Liver (tissue), 9 donors: Measurements from ENCODE around the gene CDK17. TPM values are rescaled to one million over a fixed set of nuclear protein-coding genes. Genes with fewer than 3 reads are reported as not detected.

ENCODE experiments used
- DNase-seq: peaks from one replicate; pipeline ENCODE4 v3.0.0-alpha.2; 2017; ENCODE audit warnings: low spot score
- H3K27ac ChIP-seq, 2 donors: one replicate each; pipeline ENCODE4 v1.7.0; 2013; ENCODE audit warnings: inconsistent platforms in 2 of 2, low read length in 2 of 2, control low read depth in 1 of 2, low read depth in 1 of 2, mild to moderate bottlenecking in 1 of 2
- H3K27me3 ChIP-seq, 4 donors: one replicate each; pipeline versions ENCODE4 v1.6.1 to v1.7.0; 2013; ENCODE audit warnings: low read length in 3 of 4, inconsistent platforms in 1 of 4, mild to moderate bottlenecking in 1 of 4, moderate library complexity in 1 of 4; ENCODE audit not compliant: control insufficient read depth in 4 of 4, insufficient read depth in 4 of 4
- H3K36me3 ChIP-seq, 4 donors: one replicate each; pipeline versions ENCODE4 v1.6.1 to v1.7.0; 2013; ENCODE audit warnings: low read length in 3 of 4, mild to moderate bottlenecking in 3 of 4, low read depth in 1 of 4, moderate library complexity in 1 of 4; ENCODE audit not compliant: control insufficient read depth in 4 of 4, insufficient read depth in 3 of 4
- H3K4me1 ChIP-seq, 4 donors: one replicate each; pipeline versions ENCODE4 v1.6.1 to v1.7.0; 2013; ENCODE audit warnings: low read length in 3 of 4, mild to moderate bottlenecking in 3 of 4, moderate library complexity in 1 of 4; ENCODE audit not compliant: control insufficient read depth in 4 of 4, insufficient read depth in 4 of 4
- H3K4me3 ChIP-seq, 3 donors: one replicate each; pipeline versions ENCODE4 v1.6.1 to v1.7.0; 2013; ENCODE audit warnings: low read length in 3 of 3, control low read depth in 1 of 3, low read depth in 1 of 3, mild to moderate bottlenecking in 1 of 3
- H3K9ac ChIP-seq, 2 donors: one replicate each; pipeline ENCODE4 v1.7.0; 2013; ENCODE audit warnings: low read length in 2 of 2, mild to moderate bottlenecking in 2 of 2, moderate library complexity in 2 of 2, control low read depth in 1 of 2, low read depth in 1 of 2
- H3K9me3 ChIP-seq, 4 donors: one replicate each; pipeline versions ENCODE4 v1.6.1 to v1.7.0; 2013; ENCODE audit warnings: low read length in 3 of 4; ENCODE audit not compliant: control insufficient read depth in 4 of 4
- ATF3 ChIP-seq: IDR thresholded peaks from 2 replicates; pipeline ENCODE4 v1.6.1; 2016; ENCODE audit warnings: antibody characterized with exemption
- CTCF ChIP-seq: fragments of 150-350 bp; IDR thresholded peaks from 2 replicates; pipeline ENCODE4 v1.5.1; 2017; ENCODE audit warnings: improper control_type of control experiment, low read depth, low read length; ENCODE audit not compliant: missing input control
- EGR1 ChIP-seq, 2 donors: IDR thresholded peaks; 2 replicates each; pipeline ENCODE4 v1.6.1; 2016 to 2018; ENCODE audit warnings: antibody characterized with exemption in 2 of 2, low read depth in 2 of 2
- FOXA1 ChIP-seq: IDR thresholded peaks from 2 replicates; pipeline ENCODE4 v1.6.1; 2016; ENCODE audit warnings: antibody characterized with exemption
- FOXA2 ChIP-seq: IDR thresholded peaks from 2 replicates; pipeline ENCODE4 v1.6.1; 2016; ENCODE audit warnings: antibody characterized with exemption
- GABPA ChIP-seq, 2 donors: IDR thresholded peaks in 1 of 2; conservative IDR thresholded peaks in 1 of 2; 2 replicates each; pipeline ENCODE4 v1.6.1; 2016; ENCODE audit warnings: antibody characterized with exemption in 2 of 2, mild to moderate bottlenecking in 1 of 2, moderate library complexity in 1 of 2
- HNF4A ChIP-seq, 2 donors: conservative IDR thresholded peaks; 2 replicates each; pipeline ENCODE4 v1.6.1; 2016; ENCODE audit warnings: antibody characterized with exemption in 2 of 2, mild to moderate bottlenecking in 2 of 2
- HNF4G ChIP-seq: IDR thresholded peaks from 2 replicates; pipeline ENCODE4 v1.6.1; 2016; ENCODE audit warnings: antibody characterized with exemption
- JUND ChIP-seq, 2 donors: IDR thresholded peaks; 2 replicates each; pipeline ENCODE4 v1.6.1; 2016; ENCODE audit warnings: antibody characterized with exemption in 2 of 2
- MAX ChIP-seq: IDR thresholded peaks from 2 replicates; pipeline ENCODE4 v1.6.1; 2016; ENCODE audit warnings: antibody characterized with exemption
- NR2F2 ChIP-seq: IDR thresholded peaks from 2 replicates; pipeline ENCODE4 v1.6.1; 2016; ENCODE audit warnings: antibody characterized with exemption
- RAD21 ChIP-seq, 2 donors: IDR thresholded peaks; 2 replicates each; pipeline ENCODE4 v1.6.1; 2016; ENCODE audit warnings: antibody characterized with exemption in 2 of 2, mild to moderate bottlenecking in 2 of 2
- RXRA ChIP-seq, 2 donors: IDR thresholded peaks; 2 replicates each; pipeline ENCODE4 v1.6.1; 2017 to 2018; ENCODE audit warnings: antibody characterized with exemption in 2 of 2, mild to moderate bottlenecking in 1 of 2
- SP1 ChIP-seq: IDR thresholded peaks from 2 replicates; pipeline ENCODE4 v1.6.1; 2018; ENCODE audit warnings: antibody characterized with exemption, mild to moderate bottlenecking
- TAF1 ChIP-seq: conservative IDR thresholded peaks from 2 replicates; pipeline ENCODE4 v1.6.1; 2016; ENCODE audit warnings: antibody characterized with exemption, mild to moderate bottlenecking
- YY1 ChIP-seq: IDR thresholded peaks from 2 replicates; pipeline ENCODE4 v1.6.1; 2016; ENCODE audit warnings: antibody characterized with exemption, mild to moderate bottlenecking
- WGBS: extraction: QIAGEN DNeasy Blood & Tissue Kit; methylation state at CpG from one replicate; pipeline ENCODE4 v1.1.7; 2013; 5-methylcytosine and 5-hydroxymethylcytosine counted together
- polyA plus RNA-seq, 2 donors: library from polyadenylated mRNA; stranded (reverse) in 1 of 2; unstranded in 1 of 2; fragments of 200-250 nt in 1 of 2; fragments of >200 nt in 1 of 2; fragmentation: Nextera tagmentation in 1 of 2; extraction: Ambion mirVana in 1 of 2; gene quantifications; one replicate each; pipeline versions ENCODE4 v1.2.1 to v1.2.3, GENCODE V29; 2013 to 2015
- total RNA-seq, 2 donors: library from RNA; depleted of rRNA; stranded (reverse); fragments of >200 nt; gene quantifications; one replicate each; pipeline ENCODE4 v1.2.3, GENCODE V29; 2014
- TF ChIP-seq, protein P1 (sequence below): IDR thresholded peaks from 2 replicates; pipeline ENCODE4 v1.6.1; 2016; ENCODE audit warnings: antibody characterized with exemption
- TF ChIP-seq, protein P2 (sequence below): IDR thresholded peaks from 2 replicates; pipeline ENCODE4 v1.6.1; 2016; ENCODE audit warnings: antibody characterized with exemption, mild to moderate bottlenecking
- donor health status: healthy.
- donor health status: healthy.
- donor health status: healthy.
- donor health status: healthy.
- donor health status: healthy.

Gene CDK17
- total and polyA plus RNA-seq, 4 donors = 4.8 to 25.2 (median 14.9) TPM

DNA sequence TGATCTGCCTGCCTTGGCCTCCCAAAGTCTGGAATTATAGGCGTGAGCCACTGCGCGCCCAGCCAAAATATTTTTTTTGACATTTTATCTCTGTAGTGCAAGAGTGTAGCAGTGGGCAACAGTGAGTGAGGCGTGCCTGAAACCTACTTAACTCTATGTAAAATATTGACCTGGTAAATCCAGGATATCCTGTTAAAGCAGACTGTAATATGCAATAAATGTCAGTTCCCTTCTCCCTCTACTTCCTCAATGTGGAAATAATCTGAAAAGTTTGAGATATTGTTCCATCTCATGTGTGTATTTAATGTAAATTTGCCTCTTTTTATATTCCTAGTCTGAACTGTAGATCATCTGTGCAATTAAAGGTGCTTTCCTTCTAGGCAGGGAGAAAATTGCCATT lies 9.5 kb upstream of the CDK17 start:
- no peak overlapping the region for H3K27ac ChIP-seq
- no peak for TF ChIP-seq FOXA1
- no peak for TF ChIP-seq JUND (IDR thresholded peaks at IDR 0.05)
- TF ChIP-seq, protein P1, sequence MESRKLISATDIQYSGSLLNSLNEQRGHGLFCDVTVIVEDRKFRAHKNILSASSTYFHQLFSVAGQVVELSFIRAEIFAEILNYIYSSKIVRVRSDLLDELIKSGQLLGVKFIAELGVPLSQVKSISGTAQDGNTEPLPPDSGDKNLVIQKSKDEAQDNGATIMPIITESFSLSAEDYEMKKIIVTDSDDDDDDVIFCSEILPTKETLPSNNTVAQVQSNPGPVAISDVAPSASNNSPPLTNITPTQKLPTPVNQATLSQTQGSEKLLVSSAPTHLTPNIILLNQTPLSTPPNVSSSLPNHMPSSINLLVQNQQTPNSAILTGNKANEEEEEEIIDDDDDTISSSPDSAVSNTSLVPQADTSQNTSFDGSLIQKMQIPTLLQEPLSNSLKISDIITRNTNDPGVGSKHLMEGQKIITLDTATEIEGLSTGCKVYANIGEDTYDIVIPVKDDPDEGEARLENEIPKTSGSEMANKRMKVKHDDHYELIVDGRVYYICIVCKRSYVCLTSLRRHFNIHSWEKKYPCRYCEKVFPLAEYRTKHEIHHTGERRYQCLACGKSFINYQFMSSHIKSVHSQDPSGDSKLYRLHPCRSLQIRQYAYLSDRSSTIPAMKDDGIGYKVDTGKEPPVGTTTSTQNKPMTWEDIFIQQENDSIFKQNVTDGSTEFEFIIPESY = no peak
- TF ChIP-seq SP1 = no peak
- no peak for TF ChIP-seq YY1
- no peak for TF ChIP-seq EGR1 (IDR thresholded peaks at IDR 0.05; ENCODE audit: low read depth in 2 of 2)
- TF ChIP-seq RXRA (IDR thresholded peaks at IDR 0.05) = no peak
- no peak for TF ChIP-seq RAD21 (IDR thresholded peaks at IDR 0.05)
- no peak for TF ChIP-seq CTCF
- no peak for TF ChIP-seq HNF4A (conservative IDR thresholded peaks at IDR 0.05)
- no peak for TF ChIP-seq MAX
- no peak for TF ChIP-seq TAF1
- no peak for TF ChIP-seq FOXA2
- TF ChIP-seq, protein P2, sequence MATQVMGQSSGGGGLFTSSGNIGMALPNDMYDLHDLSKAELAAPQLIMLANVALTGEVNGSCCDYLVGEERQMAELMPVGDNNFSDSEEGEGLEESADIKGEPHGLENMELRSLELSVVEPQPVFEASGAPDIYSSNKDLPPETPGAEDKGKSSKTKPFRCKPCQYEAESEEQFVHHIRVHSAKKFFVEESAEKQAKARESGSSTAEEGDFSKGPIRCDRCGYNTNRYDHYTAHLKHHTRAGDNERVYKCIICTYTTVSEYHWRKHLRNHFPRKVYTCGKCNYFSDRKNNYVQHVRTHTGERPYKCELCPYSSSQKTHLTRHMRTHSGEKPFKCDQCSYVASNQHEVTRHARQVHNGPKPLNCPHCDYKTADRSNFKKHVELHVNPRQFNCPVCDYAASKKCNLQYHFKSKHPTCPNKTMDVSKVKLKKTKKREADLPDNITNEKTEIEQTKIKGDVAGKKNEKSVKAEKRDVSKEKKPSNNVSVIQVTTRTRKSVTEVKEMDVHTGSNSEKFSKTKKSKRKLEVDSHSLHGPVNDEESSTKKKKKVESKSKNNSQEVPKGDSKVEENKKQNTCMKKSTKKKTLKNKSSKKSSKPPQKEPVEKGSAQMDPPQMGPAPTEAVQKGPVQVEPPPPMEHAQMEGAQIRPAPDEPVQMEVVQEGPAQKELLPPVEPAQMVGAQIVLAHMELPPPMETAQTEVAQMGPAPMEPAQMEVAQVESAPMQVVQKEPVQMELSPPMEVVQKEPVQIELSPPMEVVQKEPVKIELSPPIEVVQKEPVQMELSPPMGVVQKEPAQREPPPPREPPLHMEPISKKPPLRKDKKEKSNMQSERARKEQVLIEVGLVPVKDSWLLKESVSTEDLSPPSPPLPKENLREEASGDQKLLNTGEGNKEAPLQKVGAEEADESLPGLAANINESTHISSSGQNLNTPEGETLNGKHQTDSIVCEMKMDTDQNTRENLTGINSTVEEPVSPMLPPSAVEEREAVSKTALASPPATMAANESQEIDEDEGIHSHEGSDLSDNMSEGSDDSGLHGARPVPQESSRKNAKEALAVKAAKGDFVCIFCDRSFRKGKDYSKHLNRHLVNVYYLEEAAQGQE = no peak
- no peak for TF ChIP-seq ATF3
- no peak for TF ChIP-seq GABPA (IDR thresholded peaks at IDR 0.05 in 1 of 2, conservative IDR thresholded peaks at IDR 0.05 in 1 of 2)
- TF ChIP-seq HNF4G = no peak
- TF ChIP-seq NR2F2 = no peak
- no peaks in the 10 kb centered on the region for H3K9me3 ChIP-seq
- H3K4me1 ChIP-seq = no peaks in the 10 kb centered on the region
- 82% methylated on average over 4 of the region's 4 CpGs for WGBS
- no peaks in the 10 kb centered on the region for H3K36me3 ChIP-seq
- no peak overlapping the region for H3K4me3 ChIP-seq
- H3K9ac ChIP-seq = no peak overlapping the region
- no peak for DNase-seq
- H3K27me3 ChIP-seq = no peaks in the 10 kb centered on the region
